ENCODE measurements around the gene POLDIP3. TPM values are rescaled to one million over a fixed set of nuclear protein-coding genes. Genes with fewer than 3 reads are reported as not detected.
"Not testable (repeated sequence)": the region's sequence is repeated elsewhere in the genome, so short reads cannot be mapped to it uniquely, and the experiment has no call there.

The POLDIP3 gene
- total and polyA plus RNA-seq, 2 experiments from 2014 or later: 35.5 to 45.9 TPM

GRCh38 chr22:42577623-42578240 lies 37.0 kb downstream of the POLDIP3 start:
- H3K27me3 ChIP-seq (replicated peaks; ENCODE audit: insufficient read depth): no peaks in the 10 kb centered on the region
- no peak overlapping the region for H3K4me2 ChIP-seq (ENCODE audit: unreplicated experiment)
- H3K9ac ChIP-seq: no peak overlapping the region
- no peak for DNase-seq
- no peaks in the 10 kb centered on the region; the same call in 1 of the 2 replicates for H3K36me3 ChIP-seq (ENCODE audit: low read depth)
- TF ChIP-seq EZH2phosphoT487 (IDR thresholded peaks at IDR 0.05; ENCODE audit: insufficient read depth, low read depth): no peak
- TF ChIP-seq EZH2 (IDR thresholded peaks at IDR 0.05; ENCODE audit: insufficient read depth, poor library complexity, severe bottlenecking): no peak
- no peak overlapping the region for H3K4me3 ChIP-seq
- peaks cover 18% of the 10 kb centered on the region for H3K79me2 ChIP-seq (ENCODE audit: insufficient read depth)
- no peaks in the 10 kb centered on the region for H3K9me2 ChIP-seq (ENCODE audit: insufficient read depth)
- no peaks in the 10 kb centered on the region for H4K20me1 ChIP-seq (ENCODE audit: insufficient read depth)
- 0 out of 2 replicates have a peak, but pooled peaks cover 4% of the 10 kb centered on the region for H3F3A ChIP-seq (ENCODE audit: insufficient read depth)
- in situ Hi-C loops (cut with MboI): no loop called here
- H3K4me1 ChIP-seq (ENCODE audit: insufficient read depth): 0 out of 2 replicates have a peak, but pooled peaks cover 3% of the 10 kb centered on the region
- WGBS, 2 experiments (ENCODE audit: low coverage in 1 of 2, low lambda C conversion rate in 2 of 2, missing lambda C conversion rate in 2 of 2): 89 to 90% methylated on average over 14 to 15 of the region's 15 CpGs
- H2AFZ ChIP-seq: no peak overlapping the region
- H3K27ac ChIP-seq: no peak overlapping the region
- no peaks in the 10 kb centered on the region for H3K9me3 ChIP-seq (ENCODE audit: low read depth)

DNA sequence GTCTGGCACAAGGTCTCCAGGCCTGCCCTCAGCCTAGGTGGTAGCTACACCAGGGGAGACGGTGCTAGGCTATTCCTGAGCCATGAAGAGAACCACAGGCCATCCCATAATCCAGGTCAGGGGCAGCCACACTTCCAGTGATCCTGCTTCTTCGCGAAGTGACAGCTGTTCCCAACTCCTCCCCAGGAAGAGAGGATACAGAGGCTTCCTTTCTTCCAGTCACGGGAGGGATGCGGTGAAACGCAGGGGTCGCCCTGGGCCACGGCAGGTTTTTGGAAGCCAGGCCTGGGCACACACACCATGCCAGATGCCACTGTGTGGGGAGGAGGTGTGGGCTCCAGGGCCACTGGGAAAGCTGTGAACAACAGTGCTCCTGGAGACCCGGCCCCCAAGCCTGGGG lies 37.5 kb downstream of the POLDIP3 start:
- H3K27me3 ChIP-seq (replicated peaks; ENCODE audit: insufficient read depth); H3K9ac ChIP-seq; H2AFZ ChIP-seq; H3K36me3 ChIP-seq (ENCODE audit: low read depth); H3K4me3 ChIP-seq; H3K4me2 ChIP-seq (ENCODE audit: unreplicated experiment); H3K27ac ChIP-seq; H4K20me1 ChIP-seq (ENCODE audit: insufficient read depth); H3K9me2 ChIP-seq (ENCODE audit: insufficient read depth); DNase-seq; H3K4me1 ChIP-seq (ENCODE audit: insufficient read depth); H3F3A ChIP-seq (ENCODE audit: insufficient read depth); H3K9me3 ChIP-seq (ENCODE audit: low read depth); in situ Hi-C loops (cut with MboI): not testable (repeated sequence)
- WGBS, 2 experiments (ENCODE audit: low coverage in 1 of 2, low lambda C conversion rate in 2 of 2, missing lambda C conversion rate in 2 of 2): 94 to 97% methylated on average over 9 of the region's 9 CpGs
- peaks cover 17% of the 10 kb centered on the region for H3K79me2 ChIP-seq (ENCODE audit: insufficient read depth)

DNA sequence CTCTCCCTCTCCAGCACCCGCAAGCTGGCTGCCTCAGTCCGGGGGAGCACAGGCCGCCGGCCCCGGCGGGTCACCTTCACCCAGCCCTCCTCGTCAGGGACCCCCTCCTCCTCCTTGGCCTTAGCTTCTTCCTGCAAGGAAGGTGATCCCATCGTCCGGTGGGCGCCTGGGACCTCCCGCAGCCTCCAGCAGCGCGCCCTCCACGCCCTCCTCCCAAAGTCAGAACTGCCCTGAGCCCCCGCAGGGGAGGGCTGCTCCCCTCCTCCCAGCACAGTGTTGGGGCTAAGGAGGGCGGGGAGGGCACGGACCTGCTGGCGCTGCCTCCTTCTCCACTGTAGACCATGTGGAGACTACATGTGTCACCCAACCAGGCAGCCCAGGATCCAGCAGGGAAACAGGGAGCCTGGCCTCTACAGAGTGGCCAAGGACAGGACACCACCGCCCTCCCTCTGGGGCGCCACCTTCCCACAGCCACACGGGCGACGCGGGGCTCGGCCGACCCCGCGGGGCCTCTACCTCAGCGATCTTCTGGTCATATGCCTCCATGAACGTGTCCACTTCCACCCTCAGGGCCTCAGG lies 38.6 kb downstream of the POLDIP3 start:
- H3K36me3 ChIP-seq (ENCODE audit: low read depth); H3K9ac ChIP-seq: not testable (repeated sequence)

GRCh38 chr22:42574468-42574867 lies 40.2 kb downstream of the POLDIP3 start:
- H3K36me3 ChIP-seq (ENCODE audit: low read depth); H2AFZ ChIP-seq; H3K4me1 ChIP-seq (ENCODE audit: insufficient read depth); H3K4me3 ChIP-seq; H3K9ac ChIP-seq; H4K20me1 ChIP-seq (ENCODE audit: insufficient read depth); H3K27ac ChIP-seq; DNase-seq; H3K9me3 ChIP-seq (ENCODE audit: low read depth); H3K9me2 ChIP-seq (ENCODE audit: insufficient read depth); in situ Hi-C loops (cut with MboI); H3K4me2 ChIP-seq (ENCODE audit: unreplicated experiment); H3K79me2 ChIP-seq (ENCODE audit: insufficient read depth); H3K27me3 ChIP-seq (replicated peaks; ENCODE audit: insufficient read depth); H3F3A ChIP-seq (ENCODE audit: insufficient read depth): not testable (repeated sequence)
- 90 to 95% methylated on average over 13 to 21 of the region's 21 CpGs for WGBS, 2 experiments (ENCODE audit: low coverage in 1 of 2, low lambda C conversion rate in 2 of 2, missing lambda C conversion rate in 2 of 2)

More for the DNA sequence above, 38.6 kb downstream of the POLDIP3 start:
- H3K9me2 ChIP-seq (ENCODE audit: insufficient read depth); H3K4me3 ChIP-seq; H2AFZ ChIP-seq; H3K9me3 ChIP-seq (ENCODE audit: low read depth); in situ Hi-C loops (cut with MboI); H3K27me3 ChIP-seq (replicated peaks; ENCODE audit: insufficient read depth); H3K27ac ChIP-seq; DNase-seq; H4K20me1 ChIP-seq (ENCODE audit: insufficient read depth); H3F3A ChIP-seq (ENCODE audit: insufficient read depth); H3K4me1 ChIP-seq (ENCODE audit: insufficient read depth); H3K4me2 ChIP-seq (ENCODE audit: unreplicated experiment); H3K79me2 ChIP-seq (ENCODE audit: insufficient read depth): not testable (repeated sequence)
- WGBS, 2 experiments (ENCODE audit: low coverage in 1 of 2, low lambda C conversion rate in 2 of 2, missing lambda C conversion rate in 2 of 2): 90 to 92% methylated on average over 11 to 29 of the region's 30 CpGs

GRCh38 chr22:42574046-42574445 lies 40.6 kb downstream of the POLDIP3 start:
- DNase-seq; H3K9me2 ChIP-seq (ENCODE audit: insufficient read depth); H3K4me3 ChIP-seq; in situ Hi-C loops (cut with MboI); H3K79me2 ChIP-seq (ENCODE audit: insufficient read depth); H3K27me3 ChIP-seq (replicated peaks; ENCODE audit: insufficient read depth); H3K4me2 ChIP-seq (ENCODE audit: unreplicated experiment); H3K9me3 ChIP-seq (ENCODE audit: low read depth); H2AFZ ChIP-seq; H4K20me1 ChIP-seq (ENCODE audit: insufficient read depth); H3K9ac ChIP-seq; H3K36me3 ChIP-seq (ENCODE audit: low read depth); H3K27ac ChIP-seq; H3K4me1 ChIP-seq (ENCODE audit: insufficient read depth); H3F3A ChIP-seq (ENCODE audit: insufficient read depth): not testable (repeated sequence)
- WGBS, 2 experiments (ENCODE audit: low coverage in 1 of 2, low lambda C conversion rate in 2 of 2, missing lambda C conversion rate in 2 of 2): 91 to 100% methylated on average over 1 of the region's 1 CpG

DNA sequence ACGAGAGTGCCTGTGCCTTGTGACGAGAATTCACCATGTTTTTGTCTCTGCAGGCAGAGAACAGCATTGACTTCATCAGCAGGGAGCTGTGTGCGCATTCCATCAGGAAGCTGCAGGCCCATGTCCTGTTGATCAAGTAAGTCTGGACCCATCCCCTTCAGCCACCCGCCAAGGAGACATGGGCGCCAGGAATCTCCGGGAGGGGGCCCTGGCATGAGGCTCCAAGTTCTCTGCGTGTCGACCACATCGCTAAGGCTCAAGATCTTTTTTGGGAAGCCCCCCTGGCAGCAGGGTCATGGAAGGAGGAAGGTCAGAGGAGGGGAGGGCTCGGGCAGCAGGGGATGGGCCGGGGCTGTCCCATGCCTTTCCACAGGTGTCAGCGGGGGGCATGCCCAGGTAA lies 43.6 kb downstream of the POLDIP3 start:
- H3K4me2 ChIP-seq (ENCODE audit: unreplicated experiment); H3F3A ChIP-seq (ENCODE audit: insufficient read depth); H3K9ac ChIP-seq; in situ Hi-C loops (cut with MboI); H3K4me3 ChIP-seq; H3K27ac ChIP-seq; H3K9me2 ChIP-seq (ENCODE audit: insufficient read depth); H3K9me3 ChIP-seq (ENCODE audit: low read depth); H4K20me1 ChIP-seq (ENCODE audit: insufficient read depth); H3K36me3 ChIP-seq (ENCODE audit: low read depth); DNase-seq; H3K4me1 ChIP-seq (ENCODE audit: insufficient read depth); H3K27me3 ChIP-seq (replicated peaks; ENCODE audit: insufficient read depth); H2AFZ ChIP-seq; H3K79me2 ChIP-seq (ENCODE audit: insufficient read depth): not testable (repeated sequence)
- 81 to 92% methylated on average over 7 to 10 of the region's 12 CpGs for WGBS, 2 experiments (ENCODE audit: low coverage in 1 of 2, low lambda C conversion rate in 2 of 2, missing lambda C conversion rate in 2 of 2)

- H3K9ac ChIP-seq; DNase-seq; H3K79me2 ChIP-seq (ENCODE audit: insufficient read depth); in situ Hi-C loops (cut with MboI); H3F3A ChIP-seq (ENCODE audit: insufficient read depth); H3K4me2 ChIP-seq (ENCODE audit: unreplicated experiment); H3K9me3 ChIP-seq (ENCODE audit: low read depth); H3K4me1 ChIP-seq (ENCODE audit: insufficient read depth); H3K27me3 ChIP-seq (replicated peaks; ENCODE audit: insufficient read depth); H3K36me3 ChIP-seq (ENCODE audit: low read depth); H4K20me1 ChIP-seq (ENCODE audit: insufficient read depth); H3K27ac ChIP-seq; H3K4me3 ChIP-seq; H3K9me2 ChIP-seq (ENCODE audit: insufficient read depth); H2AFZ ChIP-seq: not testable (repeated sequence)
- WGBS, 2 experiments (ENCODE audit: low coverage in 1 of 2, low lambda C conversion rate in 2 of 2, missing lambda C conversion rate in 2 of 2): 81 to 82% methylated on average over 9 of the region's 9 CpGs
These were observed 44.1 kb downstream of the POLDIP3 start for GRCh38 chr22:42570580-42570979.

Measured in GM23248 (cell line).